ENCODE measurements around the gene CHST15. TPM values are rescaled to one million over a fixed set of nuclear protein-coding genes. Genes with fewer than 3 reads are reported as not detected.
A peak's percentile ranks its signal among the peaks of the same experiment; 100 is the strongest.

Gene CHST15
- total and polyA plus RNA-seq, 2 of the 8 experiments (the other 6 are each of a cell fraction or from before 2014, with no cell fraction given): 8.8 to 9.1 TPM

GRCh38 chr10:123994417-123995081 lies 98.8 kb downstream of the CHST15 start (continued):
- TF ChIP-seq EP300 (IDR thresholded peaks at IDR 0.05; ENCODE audit: borderline replicate concordance in 1 of 2, low read depth in 2 of 2, low read length in 2 of 2) (peak in 1 of 2 experiments; percentile 25; a peak in 1 of 3 replicates), CHD2 (IDR thresholded peaks at IDR 0.05; ENCODE audit: low read length) (no peak), RAD21 (IDR thresholded peaks at IDR 0.05 in 1 of 2, conservative IDR thresholded peaks at IDR 0.05 in 1 of 2; ENCODE audit: low read depth in 2 of 2, low read length in 2 of 2) (peak; percentile 94 to 95), SIN3A (conservative IDR thresholded peaks at IDR 0.05 in 1 of 2, IDR thresholded peaks at IDR 0.05 in 1 of 2; ENCODE audit: low read depth in 1 of 2, low read length in 2 of 2) (0 out of 4 replicates have a peak, but pooled peaks of 1 of the 2 experiments have one; percentile 20)
